B cell (primary cell): ENCODE data around the gene ILDR2. TPM values are rescaled to one million over a fixed set of nuclear protein-coding genes. Genes with fewer than 3 reads are reported as not detected.

Experiments used
- ATAC-seq: fragments of 200-7000 bp; cut with Tn5 transposase; one replicate; pipeline ENCODE4 v1.10.0; 2021; ENCODE audit warnings: low read depth, mild to moderate bottlenecking, moderate number of reproducible peaks, moderate library complexity
- CTCF ChIA-PET: fragments of 350-600 bp; sonication (Branson Sonifier 250); formaldehyde crosslinking; loops from one replicate; lab custom pipeline; 2021; ENCODE audit warnings: antibody characterized with exemption, inconsistent platforms; lab: Charles Lee
- POLR2A ChIA-PET: fragments of 350-600 bp; sonication (Branson Sonifier 250); formaldehyde crosslinking; loops from one replicate; lab custom pipeline; 2021; ENCODE audit warnings: antibody characterized with exemption; lab: Charles Lee
- DNase-seq: peaks from one replicate; pipeline ENCODE4 v3.0.0; 2013
- H2AFZ ChIP-seq: 2 replicates; pipeline ENCODE4 v1.6.1; 2012; ENCODE audit warnings: mild to moderate bottlenecking, low read depth, low read length; ENCODE audit not compliant: insufficient read depth, poor library complexity, severe bottlenecking
- H3K27ac ChIP-seq, 2 donors: 1 replicate in 1 of 2; 2 replicates in 1 of 2; pipeline ENCODE4 v1.5.1; 2012 to 2013; ENCODE audit warnings: low read length in 2 of 2, mild to moderate bottlenecking in 2 of 2, moderate library complexity in 1 of 2
- H3K27me3 ChIP-seq, 4 experiments: fragments of 200-600 bp in 1 of 4; sonication (generic) in 1 of 4; replicated peaks in 1 of 4; 1 replicate in 2 of 4; 2 replicates in 2 of 4; pipeline versions ENCODE4 v1.6.1 to v1.7.0; 2013 to 2016; ENCODE audit warnings: low read length in 3 of 4, mild to moderate bottlenecking in 2 of 4, mixed read lengths in 1 of 4, moderate library complexity in 1 of 4; ENCODE audit not compliant: insufficient read depth in 4 of 4, control insufficient read depth in 3 of 4; ENCODE audit errors: control extremely low read depth in 1 of 4
- H3K36me3 ChIP-seq, 2 experiments: replicated peaks in 1 of 2; 1 replicate in 1 of 2; 2 replicates in 1 of 2; pipeline versions ENCODE4 v1.6.1 to v1.7.1; 2013; ENCODE audit warnings: low read length in 1 of 2; ENCODE audit not compliant: insufficient read depth in 2 of 2, control insufficient read depth in 1 of 2; ENCODE audit errors: control extremely low read depth in 1 of 2, extremely low read depth in 1 of 2
- H3K4me1 ChIP-seq, 2 donors: fragments of 200-600 bp in 1 of 2; sonication (generic) in 1 of 2; 1 replicate in 1 of 2; 2 replicates in 1 of 2; pipeline versions ENCODE4 v1.5.1 to v1.6.1; 2013 to 2017; ENCODE audit warnings: low read length in 2 of 2; ENCODE audit not compliant: control insufficient read depth in 2 of 2, insufficient read depth in 2 of 2
- H3K4me2 ChIP-seq: replicated peaks from 2 replicates; pipeline ENCODE3; 2012; ENCODE audit warnings: mild to moderate bottlenecking, low read depth, low read length; ENCODE audit not compliant: poor library complexity, severe bottlenecking
- H3K4me3 ChIP-seq, 5 experiments: fragments of 200-600 bp in 1 of 5; sonication (generic) in 1 of 5; 1 replicate in 3 of 5; 2 replicates in 2 of 5; pipeline versions ENCODE4 v1.5.1 to v1.7.0; 2011 to 2016; ENCODE audit warnings: low read length in 4 of 5, mild to moderate bottlenecking in 4 of 5, low read depth in 2 of 5, control low read depth in 1 of 5, moderate library complexity in 1 of 5; ENCODE audit not compliant: insufficient read depth in 1 of 5; ENCODE audit errors: control extremely low read depth in 1 of 5, extremely low read depth in 1 of 5
- H3K79me2 ChIP-seq: fragments of 200-600 bp; sonication (generic); one replicate; pipeline ENCODE4 v1.6.0; 2016; ENCODE audit warnings: low read length; ENCODE audit not compliant: control insufficient read depth, insufficient read depth
- H3K9ac ChIP-seq: fragments of 200-600 bp; sonication (generic); 2 replicates; pipeline ENCODE4 v1.6.1; 2017; ENCODE audit warnings: mild to moderate bottlenecking, low read length, moderate library complexity
- H3K9me3 ChIP-seq, 3 donors: one replicate each; pipeline versions ENCODE4 v1.6.1 to v1.7.1; 2013; ENCODE audit warnings: low read length in 2 of 3; ENCODE audit not compliant: control insufficient read depth in 2 of 3, insufficient read depth in 1 of 3; ENCODE audit errors: control extremely low read depth in 1 of 3
- H4K20me1 ChIP-seq: 2 replicates; pipeline ENCODE4 v1.6.0; 2012; ENCODE audit warnings: mild to moderate bottlenecking, low read length; ENCODE audit not compliant: insufficient read depth, control insufficient read depth, poor library complexity, severe bottlenecking
- H3K27ac Mint-ChIP-seq: one replicate; pipeline ENCODE4 v1.8.0; 2021; ENCODE audit warnings: mixed read lengths
- H3K27me3 Mint-ChIP-seq: one replicate; pipeline ENCODE4 v1.8.0; 2021; ENCODE audit warnings: mixed read lengths
- H3K4me1 Mint-ChIP-seq: one replicate; pipeline ENCODE4 v1.8.0; 2021; ENCODE audit warnings: mixed read lengths
- H3K4me3 Mint-ChIP-seq: one replicate; pipeline ENCODE4 v1.8.0; 2021; ENCODE audit warnings: mixed read lengths
- H3K9me3 Mint-ChIP-seq: one replicate; pipeline ENCODE4 v1.8.0; 2022; ENCODE audit warnings: mixed read lengths; ENCODE audit not compliant: insufficient read depth
- EZH2 ChIP-seq: IDR thresholded peaks from 2 replicates; pipeline ENCODE4 v1.6.1; 2012; ENCODE audit warnings: borderline replicate concordance, low read depth, mild to moderate bottlenecking, moderate library complexity, low read length; ENCODE audit not compliant: insufficient read depth, poor library complexity, severe bottlenecking
- WGBS: methylation state at CpG from one replicate; pipeline ENCODE4 v1.1.5; 2013; ENCODE audit warnings: missing lambda C conversion rate; ENCODE audit not compliant: insufficient coverage; 5-methylcytosine and 5-hydroxymethylcytosine counted together
- intact Hi-C: fragments of 100-400 bp; cut with micrococcal nuclease; formaldehyde crosslinking; loops from one replicate; pipeline ENCODE4 v1.10.0; 2022
- polyA plus RNA-seq: library from polyadenylated mRNA; depleted of rRNA; stranded (reverse); fragments of >200 nt; gene quantifications from 2 replicates; pipeline ENCODE4 v1.2.3, GENCODE V29; 2012
- total RNA-seq, 2 donors: library from RNA; stranded (reverse); fragments of 120-200 nt in 1 of 2; gene quantifications; 1 replicate in 1 of 2; 2 replicates in 1 of 2; pipeline versions ENCODE4 v1.2.3 to v1.2.4, GENCODE V29; 2013 to 2022
- TF ChIP-seq, protein P1 (sequence below): fragments of 200-600 bp; IDR thresholded peaks from one replicate; pipeline ENCODE4 v1.8.0; 2022; ENCODE audit warnings: antibody characterized with exemption, mild to moderate bottlenecking

The ILDR2 gene
- total and polyA plus RNA-seq, 2 donors (not counting 1 experiment from before 2014, with no cell fraction given): 0.01 TPM; not detected in 1

DNA sequence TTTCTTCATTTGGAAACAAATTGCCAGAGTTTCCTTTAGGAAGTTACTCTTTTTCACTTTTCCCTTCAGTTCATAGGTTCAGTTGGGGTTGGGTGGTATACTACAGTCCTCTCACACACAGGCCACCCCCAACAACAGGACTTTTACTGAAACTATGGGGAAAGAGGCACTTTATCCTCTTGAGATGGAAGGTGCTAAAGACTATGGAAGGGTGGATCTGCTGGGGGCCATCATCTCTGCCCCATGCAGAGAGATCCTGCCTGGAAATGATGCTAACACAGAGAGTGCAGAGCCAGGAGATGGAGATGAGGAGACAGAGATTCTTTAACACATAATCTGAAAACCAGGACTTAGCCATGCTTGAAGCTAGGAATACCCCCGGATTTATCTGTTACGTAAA is 24.3 kb downstream of the ILDR2 start:
- intact Hi-C loops: no loop called here
- WGBS: no CpG with 5 or more reads among the region's 2 CpGs
- H3K27me3 Mint-ChIP-seq: peaks cover 48% of the 10 kb centered on the region

DNA sequence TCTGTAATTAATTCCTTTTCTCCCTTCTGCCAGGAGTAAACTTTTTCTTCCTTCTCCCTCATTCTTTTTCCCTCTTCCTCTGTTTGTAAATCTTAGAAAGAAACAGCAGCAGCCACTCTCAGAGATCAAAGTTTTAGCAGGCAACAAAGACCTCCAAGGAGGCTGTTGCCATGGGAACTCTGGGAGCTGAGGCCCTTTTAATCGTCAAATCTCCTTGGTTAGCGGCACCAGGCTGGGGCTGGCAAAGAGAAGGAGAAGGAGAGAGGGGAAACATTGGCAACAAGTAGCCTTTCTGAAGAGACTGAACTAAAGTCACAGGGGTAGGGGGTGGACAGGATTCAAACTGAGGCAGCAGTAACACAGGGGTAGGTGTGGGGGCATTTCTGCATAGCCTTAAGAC is 25.2 kb downstream of the ILDR2 start:
- Mint-ChIP-seq H3K4me3 (no peak overlapping the region), H3K27me3 (peaks cover 52% of the 10 kb centered on the region), H3K9me3 (no peaks in the 10 kb centered on the region), H3K4me1 (peaks cover 14% of the 10 kb centered on the region), H3K27ac (no peak overlapping the region)
- TF ChIP-seq EZH2: no peak
- TF ChIP-seq, protein P1, sequence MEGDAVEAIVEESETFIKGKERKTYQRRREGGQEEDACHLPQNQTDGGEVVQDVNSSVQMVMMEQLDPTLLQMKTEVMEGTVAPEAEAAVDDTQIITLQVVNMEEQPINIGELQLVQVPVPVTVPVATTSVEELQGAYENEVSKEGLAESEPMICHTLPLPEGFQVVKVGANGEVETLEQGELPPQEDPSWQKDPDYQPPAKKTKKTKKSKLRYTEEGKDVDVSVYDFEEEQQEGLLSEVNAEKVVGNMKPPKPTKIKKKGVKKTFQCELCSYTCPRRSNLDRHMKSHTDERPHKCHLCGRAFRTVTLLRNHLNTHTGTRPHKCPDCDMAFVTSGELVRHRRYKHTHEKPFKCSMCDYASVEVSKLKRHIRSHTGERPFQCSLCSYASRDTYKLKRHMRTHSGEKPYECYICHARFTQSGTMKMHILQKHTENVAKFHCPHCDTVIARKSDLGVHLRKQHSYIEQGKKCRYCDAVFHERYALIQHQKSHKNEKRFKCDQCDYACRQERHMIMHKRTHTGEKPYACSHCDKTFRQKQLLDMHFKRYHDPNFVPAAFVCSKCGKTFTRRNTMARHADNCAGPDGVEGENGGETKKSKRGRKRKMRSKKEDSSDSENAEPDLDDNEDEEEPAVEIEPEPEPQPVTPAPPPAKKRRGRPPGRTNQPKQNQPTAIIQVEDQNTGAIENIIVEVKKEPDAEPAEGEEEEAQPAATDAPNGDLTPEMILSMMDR: no peak
- Histone ChIP-seq H3K9me3 (peaks cover 0 to 3% (median 0%) of the 10 kb centered on the region in 3 donors), H4K20me1 (no peaks in the 10 kb centered on the region), H3K27me3 (peaks cover 0 to 32% (median 22%) of the 10 kb centered on the region in 4 experiments), H3K4me3 (no peak overlapping the region), H2AFZ (no peak overlapping the region), H3K79me2 (no peaks in the 10 kb centered on the region), H3K36me3 (no peaks in the 10 kb centered on the region), H3K27ac (no peak overlapping the region), H3K4me2 (no peak overlapping the region), H3K4me1 (peaks cover 7 to 11% of the 10 kb centered on the region in 2 donors), H3K9ac (no peak overlapping the region)
- DNase-seq: no peak
- no peak for ATAC-seq
- ChIA-PET POLR2A (no interaction called here), CTCF (no interaction called here)
- WGBS: 100% methylated on average over 2 of the region's 2 CpGs
- intact Hi-C loops: no loop called here

More for the DNA sequence above, 24.3 kb downstream of the ILDR2 start:
- Histone ChIP-seq H3K79me2 (no peaks in the 10 kb centered on the region), H3K9me3 (peaks cover 0 to 3% (median 0%) of the 10 kb centered on the region in 3 donors), H3K27me3 (peaks cover 0 to 32% (median 22%) of the 10 kb centered on the region in 4 experiments), H3K4me1 (peaks cover 7 to 11% of the 10 kb centered on the region in 2 donors), H3K36me3 (no peaks in the 10 kb centered on the region), H3K27ac (no peak overlapping the region), H3K4me2 (no peak overlapping the region), H2AFZ (no peak overlapping the region), H3K9ac (no peak overlapping the region), H3K4me3 (no peak overlapping the region), H4K20me1 (no peaks in the 10 kb centered on the region)
- TF ChIP-seq EZH2: no peak
- TF ChIP-seq, protein P1: no peak
- Mint-ChIP-seq H3K27ac (no peak overlapping the region), H3K4me3 (no peak overlapping the region), H3K9me3 (no peaks in the 10 kb centered on the region), H3K4me1 (peaks cover 14% of the 10 kb centered on the region)
- ChIA-PET POLR2A (no interaction called here), CTCF (no interaction called here)
- DNase-seq (no peak), ATAC-seq (no peak)
